DOHH2 (cell line): ENCODE measurements around the gene CRAMP1.

ENCODE experiments used
- CTCF ChIP-seq: fragments of 200-600 bp; sonication (generic); IDR thresholded peaks from one replicate; pipeline ENCODE4 v1.5.1; 2014; ENCODE audit warnings: antibody characterized with exemption, mild to moderate bottlenecking, low read depth, low read length; ENCODE audit not compliant: poor library complexity, severe bottlenecking
- EZH2phosphoT487 ChIP-seq: fragments of 200-600 bp; sonication (generic); IDR thresholded peaks from 2 replicates; pipeline ENCODE4 v1.6.1; 2017; ENCODE audit warnings: borderline replicate concordance, mild to moderate bottlenecking, antibody characterized with exemption, low read length, moderate library complexity, mixed read lengths

DNA sequence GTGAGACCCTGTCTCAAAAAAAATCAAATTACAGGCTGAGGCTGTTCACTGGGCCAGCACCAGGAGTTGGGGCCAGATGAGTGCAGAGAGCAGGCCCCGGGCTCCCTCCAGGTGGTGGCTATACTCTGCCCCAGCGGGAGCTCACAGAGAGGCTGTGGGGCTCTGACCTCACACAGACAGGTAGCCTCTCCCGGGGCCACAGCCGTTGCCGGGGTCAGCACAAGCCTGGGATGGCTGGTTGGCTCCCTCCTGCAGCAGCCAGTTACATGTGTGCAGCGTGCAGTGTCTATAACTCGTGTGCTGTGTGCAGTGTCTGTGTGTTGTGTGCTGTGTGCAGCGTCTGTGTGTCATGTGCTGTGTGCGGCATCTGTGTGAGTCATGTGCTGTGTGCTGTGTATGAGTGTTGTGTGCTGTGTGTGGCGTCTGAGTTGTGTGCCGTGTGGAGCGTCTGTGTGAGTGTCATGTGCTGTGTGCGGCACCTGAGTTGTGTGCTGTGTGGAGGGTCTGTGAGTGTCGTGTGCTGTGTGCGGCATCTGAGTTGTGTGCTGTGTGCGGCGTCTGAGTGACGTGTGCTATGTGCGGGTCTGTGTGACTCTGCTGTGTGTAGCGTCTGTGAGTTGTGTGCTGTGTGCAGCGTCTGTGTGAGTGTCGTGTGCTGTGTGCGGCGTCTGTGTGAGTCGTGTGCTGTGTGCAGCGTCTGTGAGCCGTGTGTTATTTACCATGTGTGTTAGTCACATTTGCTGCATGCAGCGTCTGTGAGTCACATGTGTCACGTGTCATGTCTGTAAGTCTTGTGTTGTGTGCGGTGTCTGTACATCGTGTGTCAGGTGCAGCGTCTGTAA is 114.7 kb downstream of the CRAMP1 start:
- TF ChIP-seq CTCF: no peak
- no peak for TF ChIP-seq EZH2phosphoT487
